ENCODE results near the gene ERF.

Gene ERF

GRCh38 chr19:42229855-42230351 is 25.0 kb downstream of the ERF start:
- ChIA-PET POLR2A (interaction anchor here (0.6 to 2.4 kb wide), 4 partner anchors 9 to 119 kb away, joined by 3 to 8 read pairs (median 6); partner anchors contain the start of genes GSK3A and ZNF526), CTCF (interaction anchor here (0.9 to 5.0 kb wide), 10 partner anchors 8 to 167 kb away, joined by 3 to 33 read pairs (median 4); partner anchors contain the start of gene GSK3A)
- no peak for DNase-seq (ENCODE audit: low read depth, low spot score)
- H3K4me3 ChIP-seq (ENCODE audit: low read depth, low read length), result no peak overlapping the region
- no peak for TF ChIP-seq CTCF (IDR thresholded peaks at IDR 0.05; ENCODE audit: insufficient read depth, low read length, missing control alignments)

- no peak for TF ChIP-seq CTCF (IDR thresholded peaks at IDR 0.05; ENCODE audit: insufficient read depth, low read length, missing control alignments)
- ChIA-PET CTCF (interaction anchor here (0.9 to 5.0 kb wide), 9 partner anchors 10 to 167 kb away, joined by 3 to 33 read pairs (median 4); partner anchors contain the start of gene GSK3A), POLR2A (interaction anchor here (0.6 to 2.4 kb wide), 4 partner anchors 9 to 120 kb away, joined by 3 to 8 read pairs (median 6); partner anchors contain the start of genes GSK3A and ZNF526)
- no peak for DNase-seq (ENCODE audit: low read depth, low spot score)
- no peak overlapping the region for H3K4me3 ChIP-seq (ENCODE audit: low read depth, low read length)
These were observed 25.6 kb downstream of the ERF start for GRCh38 chr19:42229301-42229854.

GRCh38 chr19:42228641-42229040 is 26.3 kb downstream of the ERF start:
- no peak for DNase-seq (ENCODE audit: low read depth, low spot score)
- TF ChIP-seq CTCF (IDR thresholded peaks at IDR 0.05; ENCODE audit: insufficient read depth, low read length, missing control alignments), result no peak
- H3K4me3 ChIP-seq (ENCODE audit: low read depth, low read length), result no peak overlapping the region
- CTCF ChIA-PET, result interaction anchor here (1.0 to 5.0 kb wide), 5 partner anchors 9 to 147 kb away, joined by 4 to 33 read pairs (median 5); partner anchors contain the start of genes GSK3A and ZNF526
- POLR2A ChIA-PET, result interaction anchor here (1.4 to 2.4 kb wide), 2 partner anchors 9 to 14 kb away, joined by 4 to 8 read pairs; partner anchors contain the start of genes GSK3A and ZNF526

- POLR2A ChIA-PET, result interaction anchor here (0.7 to 1.2 kb wide), 3 partner anchors 9 to 138 kb away, joined by 3 to 5 read pairs (median 3); no protein-coding TSS in a partner anchor
- H3K4me3 ChIP-seq (ENCODE audit: low read depth, low read length), result no peak overlapping the region
- TF ChIP-seq CTCF (IDR thresholded peaks at IDR 0.05; ENCODE audit: insufficient read depth, low read length, missing control alignments), result no peak
- CTCF ChIA-PET, result interaction anchor here (1.1 to 5.0 kb wide), 4 partner anchors 10 to 118 kb away, joined by 3 to 33 read pairs (median 3); partner anchors contain the start of gene GSK3A
- DNase-seq (ENCODE audit: low read depth, low spot score), result no peak
These were observed 28.0 kb downstream of the ERF start for GRCh38 chr19:42226886-42227285.

GRCh38 chr19:42225718-42226292 is 29.1 kb downstream of the ERF start:
- TF ChIP-seq CTCF (IDR thresholded peaks at IDR 0.05; ENCODE audit: insufficient read depth, low read length, missing control alignments), result no peak
- ChIA-PET POLR2A (interaction anchor here (1.0 to 1.5 kb wide), 3 partner anchors 9 to 137 kb away, joined by 3 to 5 read pairs (median 4); no protein-coding TSS in a partner anchor), CTCF (interaction anchor here (1.1 to 1.2 kb wide), 2 partner anchors 19 to 117 kb away, joined by 3 read pairs; no protein-coding TSS in a partner anchor)
- H3K4me3 ChIP-seq (ENCODE audit: low read depth, low read length), result no peak overlapping the region
- no peak for DNase-seq (ENCODE audit: low read depth, low spot score)
